Stimulated activated CD8-positive, alpha-beta memory T cell treated with anti-CD3 and anti-CD28 coated beads, Interleukin-4, amount 100 ng/mL, for 4 hours (primary cell): Measurements from ENCODE around the gene LYST.
"Not testable (repeated sequence)": the region's sequence is repeated elsewhere in the genome, so short reads cannot be mapped to it uniquely, and the experiment has no call there.

Experiments
- DNase-seq, 2 donors: peaks; one replicate each; pipeline ENCODE4 v3.0.0-alpha.2; 2020; ENCODE audit warnings: low read depth in 2 of 2, low spot score in 1 of 2

LYST gene

DNA sequence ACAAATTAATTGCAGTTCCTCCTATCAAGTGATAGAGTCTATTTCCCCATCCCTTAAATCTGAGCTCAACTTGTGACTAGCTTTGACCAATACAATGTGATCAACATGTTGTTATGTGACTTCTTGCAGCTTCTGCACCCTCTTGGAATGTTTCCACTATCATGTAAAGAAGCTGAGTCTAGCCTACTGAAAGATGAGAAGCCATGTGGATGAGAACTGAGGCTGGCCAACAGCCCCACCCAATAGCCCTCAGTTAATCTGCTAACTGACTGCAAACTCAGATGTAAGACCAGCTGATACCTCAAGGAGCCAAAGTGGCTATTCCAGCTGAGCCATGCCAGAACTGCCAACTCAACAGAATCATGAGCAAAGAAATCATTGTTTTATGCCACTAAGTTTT is 44.0 kb downstream of the LYST start:
- DNase-seq, result no peak

DNA sequence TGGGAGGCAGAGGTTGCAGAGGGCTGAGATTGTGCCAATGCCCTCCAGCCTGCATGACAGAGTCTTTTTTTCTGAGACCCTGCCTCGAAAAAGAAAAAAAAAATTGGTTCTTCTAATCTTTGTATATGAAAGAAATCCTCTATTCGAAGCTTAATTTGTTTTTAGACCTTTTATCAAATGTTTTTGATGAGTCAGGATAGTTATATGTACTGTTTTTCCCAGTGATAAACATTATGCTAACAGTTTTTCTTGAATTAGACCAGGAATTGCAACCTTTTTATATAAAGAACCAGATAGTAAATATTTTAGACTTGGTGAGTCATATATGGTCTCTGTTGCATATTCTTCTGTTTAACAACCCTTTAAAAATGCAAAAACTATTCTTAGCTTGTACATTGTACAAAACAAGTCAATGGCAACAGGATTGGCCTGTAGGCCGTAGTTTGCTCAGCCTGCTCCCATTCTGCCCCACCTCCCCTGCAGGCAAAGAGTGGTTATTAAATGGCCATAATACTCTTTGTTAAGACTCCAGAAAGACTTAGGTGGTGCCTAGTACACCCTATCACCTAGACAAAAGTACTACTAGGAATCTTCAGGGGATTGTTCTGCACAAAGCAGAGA is 45.2 kb downstream of the LYST start:
- no peak for DNase-seq

DNA sequence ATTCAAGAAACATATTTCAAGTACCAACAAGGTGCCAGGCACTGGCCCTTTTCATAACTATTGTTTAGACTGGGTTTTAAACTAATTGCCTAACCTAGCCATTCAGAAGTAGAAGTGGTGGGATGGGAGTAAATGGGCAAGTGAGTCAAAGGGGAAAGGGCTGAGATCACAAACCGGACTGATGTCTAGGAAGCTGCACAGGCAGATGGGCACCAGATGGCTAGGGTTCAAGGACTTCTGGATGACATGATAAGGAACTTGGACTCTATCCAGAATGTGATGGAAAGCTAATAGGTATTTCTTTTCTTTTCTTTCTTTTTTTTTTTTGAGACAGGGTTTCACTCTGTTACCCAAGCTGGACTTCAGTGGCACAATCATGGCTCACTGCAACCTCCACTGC is 46.6 kb downstream of the LYST start:
- DNase-seq, result no peak

DNA sequence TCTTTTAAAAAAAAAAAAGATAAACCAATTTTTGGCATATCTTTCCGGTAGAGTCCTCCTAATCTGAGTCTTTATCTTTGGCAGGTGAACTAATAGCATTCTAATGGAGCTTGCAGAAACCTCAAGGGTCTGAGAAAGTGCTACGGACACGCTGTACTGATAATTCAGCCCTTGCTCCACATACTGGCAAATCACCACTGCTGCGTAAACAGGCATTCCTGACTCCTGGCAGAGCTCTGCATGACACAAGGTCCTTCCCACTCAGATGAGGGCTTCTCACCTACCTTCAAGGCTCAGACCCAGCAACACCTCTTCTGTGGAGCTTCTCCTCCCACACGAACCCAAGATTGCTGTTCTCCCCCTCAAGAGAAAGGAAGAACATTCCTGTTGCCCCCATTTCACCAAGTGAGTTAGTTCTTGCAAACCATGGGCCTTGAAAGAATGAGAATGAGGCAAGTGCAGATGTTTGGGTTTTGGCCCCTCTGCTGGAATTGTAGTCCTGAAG is 48.0 kb downstream of the LYST start:
- DNase-seq, result no peak

DNA sequence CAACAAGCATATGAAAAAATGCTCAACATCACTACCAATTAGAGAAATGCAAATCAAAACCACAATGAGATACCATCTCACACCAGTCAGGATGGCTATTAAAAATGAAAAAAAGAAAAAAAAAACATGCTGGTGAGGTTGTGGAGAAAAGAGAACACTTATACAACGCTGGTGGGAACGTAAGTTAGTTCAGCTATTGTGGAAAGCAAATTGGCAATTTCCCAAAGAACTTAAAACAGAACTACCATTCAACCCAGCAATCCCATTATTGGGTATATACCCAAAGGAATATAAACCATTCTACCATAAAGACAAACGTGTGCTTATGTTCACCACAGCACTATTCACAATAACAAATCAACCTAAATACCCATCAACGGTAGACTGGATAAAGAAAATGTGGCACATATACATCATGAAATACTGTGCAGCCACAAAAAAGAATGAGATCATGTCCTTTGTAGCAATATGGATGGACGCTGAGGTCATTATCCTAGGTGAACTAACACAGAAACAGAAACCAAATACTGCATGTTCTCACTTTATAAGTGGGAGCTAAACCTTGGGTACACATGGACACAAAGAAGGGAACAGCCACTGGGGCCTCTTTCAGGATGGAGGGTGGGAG is 49.5 kb downstream of the LYST start:
- no peak for DNase-seq

DNA sequence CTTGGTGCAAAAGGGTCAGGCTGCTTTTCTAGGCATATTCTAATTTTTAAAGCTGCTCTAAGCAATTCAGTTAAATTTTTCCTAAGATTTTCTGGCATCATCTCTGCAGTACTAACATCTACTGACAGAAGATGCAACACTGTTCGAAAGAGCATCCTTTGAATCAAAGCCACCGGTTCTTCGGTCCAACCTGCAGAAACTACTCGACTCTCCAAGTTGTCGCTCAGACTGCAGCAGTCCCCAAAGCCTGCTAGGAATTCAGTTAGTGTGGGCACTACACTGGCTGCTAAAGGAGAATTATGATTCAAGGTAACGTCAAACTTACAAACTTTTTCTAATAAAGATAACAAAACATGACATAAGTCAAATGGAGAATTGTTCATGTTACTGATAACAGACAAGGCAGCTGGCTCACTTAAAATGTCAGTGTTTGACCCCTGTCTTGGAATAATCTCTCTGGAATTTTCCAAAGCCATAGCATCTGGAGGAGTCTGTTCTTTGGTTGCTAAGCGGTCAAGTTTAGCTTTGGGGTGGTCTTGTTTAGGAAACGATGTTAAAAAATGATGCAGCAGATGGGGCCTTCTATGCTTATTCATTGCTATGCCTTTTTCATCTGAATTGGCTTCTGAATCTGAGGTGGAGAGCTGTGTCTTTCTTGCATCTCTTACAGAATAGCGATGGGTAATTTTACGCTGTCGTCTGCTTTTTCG is 56.9 kb downstream of the LYST start:
- DNase-seq, result no peak

DNA sequence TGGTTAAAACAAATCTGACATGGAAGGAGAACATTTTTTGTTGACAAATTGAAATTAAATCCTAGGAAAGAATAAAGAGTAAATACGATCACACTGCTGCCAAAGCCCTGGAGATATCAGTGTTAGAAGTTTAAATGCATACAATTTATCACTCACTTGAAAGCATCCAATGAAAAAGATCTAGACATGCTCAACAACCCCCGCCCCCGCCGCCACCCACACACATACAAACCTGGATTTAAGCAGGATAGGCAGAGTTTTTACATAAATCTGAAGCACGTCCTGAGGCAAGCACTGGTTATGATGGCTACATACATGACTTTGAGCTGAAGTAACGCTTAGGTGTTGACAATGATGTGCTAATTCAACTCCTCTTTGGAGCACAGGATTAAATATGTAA is 58.5 kb downstream of the LYST start:
- DNase-seq, result no peak

DNA sequence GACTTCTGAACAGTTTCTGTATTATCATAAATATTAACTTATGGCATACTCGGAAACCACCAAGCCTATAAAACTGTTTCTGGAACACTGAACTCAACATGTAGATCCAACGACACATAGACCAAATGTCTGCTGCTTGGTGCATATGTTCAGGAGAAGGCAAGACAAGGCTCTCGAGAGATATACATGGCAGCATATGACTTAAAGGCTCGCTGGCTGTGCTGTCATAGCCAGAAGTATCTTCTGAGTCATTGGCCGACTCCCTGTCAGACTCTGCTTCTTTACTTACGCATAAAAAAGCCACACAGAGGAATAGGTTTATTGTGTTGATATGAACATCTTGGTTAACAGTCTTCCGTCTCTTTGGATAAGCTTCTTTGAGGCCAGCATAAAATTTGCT is 60.6 kb downstream of the LYST start:
- DNase-seq, result no peak

DNA sequence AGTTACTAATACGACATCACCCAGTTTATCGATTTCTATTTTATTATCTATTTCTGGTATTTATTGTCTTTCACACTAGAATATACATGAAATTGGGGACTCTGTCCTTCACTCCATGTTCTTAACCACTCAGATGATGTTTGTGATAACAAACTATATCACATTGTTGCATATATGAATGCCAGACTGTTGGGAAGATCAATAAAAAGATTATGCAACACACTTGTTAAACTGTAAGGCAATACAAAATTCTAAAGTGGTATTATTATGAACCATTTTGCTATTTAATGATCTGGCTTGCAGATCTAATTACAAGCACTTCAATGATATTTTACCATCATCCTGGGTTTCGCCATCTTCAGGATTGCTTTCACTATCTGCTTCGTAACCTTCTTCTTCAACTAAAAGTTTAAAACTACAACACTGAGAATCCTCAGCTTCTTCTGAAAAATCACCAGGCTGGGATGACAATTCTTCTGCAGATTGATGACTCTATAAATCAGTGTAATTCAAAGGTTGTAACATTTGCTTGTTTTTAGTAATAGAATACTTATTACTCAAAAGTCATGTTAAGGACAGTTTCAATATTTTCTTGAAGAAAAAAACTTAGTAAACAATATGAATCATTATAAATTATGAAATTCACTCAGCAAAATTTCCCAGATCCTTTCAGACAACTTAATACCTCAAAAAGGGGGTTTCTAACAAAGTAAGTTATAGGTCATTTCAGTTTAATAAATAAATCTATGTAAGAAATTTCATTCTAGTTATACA is 63.9 kb downstream of the LYST start:
- no peak for DNase-seq

DNA sequence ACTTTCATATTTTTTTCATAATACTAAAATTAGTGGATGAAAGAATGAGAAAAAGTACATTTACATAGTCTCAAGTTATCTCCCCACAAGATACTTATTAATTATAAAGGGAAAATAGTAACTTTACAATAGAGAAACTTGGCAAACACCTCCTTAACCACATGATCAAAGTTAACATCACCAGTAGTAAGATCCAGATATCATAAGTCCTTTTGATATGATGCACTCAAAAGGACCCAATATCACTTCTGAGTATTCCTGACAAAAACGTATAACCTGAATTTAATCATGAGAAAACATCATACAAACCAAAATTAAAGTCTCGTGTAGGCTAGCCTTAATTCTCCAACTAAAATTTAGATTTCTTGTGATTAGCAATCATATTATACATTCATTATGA is 67.4 kb downstream of the LYST start:
- no peak for DNase-seq

DNA sequence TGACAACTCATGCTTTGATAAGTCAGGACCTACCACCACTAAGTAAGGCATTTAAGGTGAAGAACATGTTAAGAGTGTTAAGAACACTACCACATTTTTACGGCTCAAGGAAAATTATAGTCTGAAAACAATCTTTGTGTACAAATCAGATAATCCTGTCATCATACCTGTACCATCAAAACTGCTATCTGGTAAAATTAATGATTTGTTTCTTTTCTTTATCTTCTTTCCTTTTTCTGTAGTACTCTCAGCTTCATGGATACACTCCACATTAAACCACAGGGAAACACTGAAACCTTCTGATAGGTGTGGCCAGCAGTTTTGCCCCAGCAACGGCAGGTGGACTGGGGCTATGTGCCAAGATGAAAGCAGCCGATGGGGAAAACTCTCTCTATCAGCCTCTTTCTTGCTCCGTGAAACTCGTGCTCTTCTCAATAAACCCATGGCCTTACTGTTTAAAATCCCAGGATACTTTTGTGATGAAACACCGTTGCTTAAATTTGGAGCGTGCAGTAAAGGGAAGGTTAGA is 75.1 kb downstream of the LYST start:
- DNase-seq, result no peak

DNA sequence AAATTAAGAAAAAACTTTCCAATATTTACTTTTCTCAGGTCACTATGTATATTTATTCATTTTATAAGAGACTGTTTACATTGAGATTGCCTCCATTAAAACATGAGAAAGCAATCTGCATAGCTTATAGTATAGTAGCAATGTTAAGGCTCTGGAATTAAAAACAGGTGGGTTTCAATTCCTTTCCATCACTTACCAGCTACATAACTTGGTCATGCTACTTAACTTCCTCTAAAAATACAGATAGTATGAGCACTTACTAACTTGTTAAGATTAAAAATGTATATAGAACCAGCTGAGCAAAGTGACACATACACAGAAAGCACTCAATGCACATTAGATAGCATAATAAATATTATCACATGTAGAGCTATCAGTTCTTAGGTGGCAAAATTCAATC is 76.6 kb downstream of the LYST start:
- no peak for DNase-seq

DNA sequence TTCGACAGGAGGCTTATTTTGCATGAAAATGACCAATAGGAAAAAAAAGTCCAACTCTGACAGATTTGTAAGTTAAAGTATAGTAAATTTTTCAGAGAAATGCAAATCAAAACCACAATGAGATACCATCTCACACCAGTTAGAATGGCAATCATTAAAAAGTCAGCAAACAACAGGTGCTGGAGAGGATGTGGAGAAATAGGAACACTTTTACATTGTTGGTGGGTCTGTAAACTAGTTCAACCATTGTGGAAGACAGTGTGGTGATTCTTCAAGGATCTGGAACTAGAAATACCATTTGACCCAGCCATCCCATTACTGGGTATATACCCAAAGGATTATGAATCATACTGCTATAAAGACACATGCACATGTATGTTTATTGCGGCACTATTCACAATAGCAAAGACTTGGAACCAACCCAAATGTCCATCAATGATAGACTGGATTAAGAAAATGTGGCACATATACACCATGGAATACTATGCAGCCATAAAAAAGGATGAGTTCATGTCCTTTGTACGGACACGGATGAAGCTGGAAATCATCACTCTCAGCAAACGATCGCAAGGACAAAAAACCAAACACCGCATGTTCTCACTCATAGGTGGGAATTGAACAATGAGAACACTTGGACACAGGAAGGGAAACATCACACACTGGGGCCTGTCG is 80.3 kb downstream of the LYST start:
- DNase-seq, result not testable (repeated sequence)

DNA sequence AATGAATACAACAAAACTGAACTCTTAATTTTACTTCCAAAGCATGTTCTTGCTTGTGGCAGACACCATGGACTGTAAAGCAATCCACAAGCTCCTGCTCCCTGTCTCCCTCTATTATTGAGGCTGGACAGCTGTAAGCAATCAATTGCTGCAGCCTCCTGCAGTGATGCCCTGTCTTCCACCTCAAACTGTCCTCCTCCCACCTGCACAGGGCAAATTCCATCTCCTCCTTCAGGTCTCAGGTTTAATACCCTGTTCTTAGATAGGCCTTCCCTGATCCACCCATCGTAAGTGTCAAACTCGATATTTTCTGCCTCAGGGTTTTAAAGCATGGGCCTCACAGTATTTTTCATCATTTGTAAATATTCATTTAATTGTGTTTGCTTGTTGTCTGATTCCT is 81.8 kb downstream of the LYST start:
- no peak for DNase-seq

DNA sequence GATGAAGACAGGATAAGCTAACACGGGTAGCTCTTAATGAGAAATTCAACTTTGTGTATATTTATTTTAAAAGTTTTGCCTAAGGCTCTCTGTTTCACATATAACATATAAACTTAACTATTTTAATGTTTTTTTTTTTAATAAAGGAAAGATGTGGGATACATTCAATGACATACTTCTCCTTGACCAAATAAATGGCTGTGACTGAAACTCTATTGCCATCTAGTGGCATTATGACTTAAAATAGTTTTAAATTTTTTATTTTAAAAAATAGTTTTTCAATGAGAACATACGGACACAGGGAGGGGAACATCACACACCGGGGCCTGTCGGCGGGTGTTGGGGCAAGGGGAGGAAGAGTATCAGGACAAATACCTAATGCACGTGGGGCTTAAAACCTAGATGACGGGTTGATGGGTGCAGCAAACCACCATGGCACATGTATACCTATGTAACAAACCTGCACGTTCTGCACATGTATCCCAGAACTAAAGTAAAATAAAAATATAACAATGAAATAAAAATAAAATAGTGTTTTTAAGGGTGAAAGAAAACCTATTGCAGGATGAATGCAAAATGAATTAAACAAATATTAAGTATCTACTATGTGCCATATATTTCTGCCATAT is 83.4 kb downstream of the LYST start:
- no peak for DNase-seq

DNA sequence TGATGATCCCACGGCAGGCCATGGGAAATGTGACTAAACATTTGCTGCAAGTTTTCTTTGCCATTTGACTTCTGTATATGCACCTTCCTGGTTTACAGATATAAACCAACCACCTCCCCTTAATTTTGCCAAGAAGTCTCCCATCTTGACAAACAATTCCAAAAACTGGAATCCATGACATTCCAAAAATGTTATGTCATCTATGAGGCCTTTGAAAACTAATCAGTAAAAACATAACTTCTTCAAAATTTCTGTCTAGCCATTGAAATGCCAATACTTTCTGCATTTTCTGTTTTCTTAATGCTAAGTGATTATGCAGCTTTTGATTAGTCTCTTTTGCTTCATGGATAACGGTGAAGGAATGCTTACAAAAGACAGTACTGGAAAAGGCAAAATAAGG is 84.1 kb downstream of the LYST start:
- no peak for DNase-seq

DNA sequence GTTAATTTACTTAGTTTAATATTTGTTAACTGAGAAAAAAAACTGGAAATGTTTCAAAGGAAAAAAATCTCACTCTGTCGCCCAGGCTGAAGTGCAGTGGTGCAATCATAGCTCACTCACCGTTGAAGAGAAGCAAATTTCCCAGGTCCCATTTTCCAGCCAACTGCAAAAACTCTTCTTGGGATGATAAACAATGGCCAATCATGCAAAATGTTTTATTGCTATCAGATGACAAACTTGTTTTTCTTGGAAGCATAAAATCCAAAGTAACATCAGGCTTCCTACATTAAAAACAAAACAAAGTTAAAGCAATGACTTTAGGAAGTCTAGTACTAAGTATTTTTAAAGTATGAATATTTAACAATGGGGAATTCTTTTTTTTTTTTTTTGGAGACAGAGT is 84.9 kb downstream of the LYST start:
- DNase-seq, result no peak

DNA sequence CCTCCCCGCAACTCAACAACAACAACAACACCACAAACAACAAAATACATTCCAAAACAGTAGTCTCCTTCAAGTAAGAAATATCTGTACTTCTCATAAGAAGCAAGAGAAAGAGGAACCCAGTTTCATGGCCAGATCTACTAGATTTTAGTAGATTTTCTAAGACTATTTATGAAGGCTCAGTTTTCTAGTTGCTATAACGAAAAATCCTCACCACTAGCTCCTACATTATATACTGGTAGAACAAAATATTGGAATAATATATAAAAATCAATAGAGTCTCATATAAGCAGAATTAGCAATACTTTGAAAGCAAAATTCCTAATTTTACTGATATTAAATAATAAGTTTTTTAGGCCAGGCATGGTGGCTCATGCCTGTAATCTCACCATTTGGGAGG is 86.9 kb downstream of the LYST start:
- no peak for DNase-seq

DNA sequence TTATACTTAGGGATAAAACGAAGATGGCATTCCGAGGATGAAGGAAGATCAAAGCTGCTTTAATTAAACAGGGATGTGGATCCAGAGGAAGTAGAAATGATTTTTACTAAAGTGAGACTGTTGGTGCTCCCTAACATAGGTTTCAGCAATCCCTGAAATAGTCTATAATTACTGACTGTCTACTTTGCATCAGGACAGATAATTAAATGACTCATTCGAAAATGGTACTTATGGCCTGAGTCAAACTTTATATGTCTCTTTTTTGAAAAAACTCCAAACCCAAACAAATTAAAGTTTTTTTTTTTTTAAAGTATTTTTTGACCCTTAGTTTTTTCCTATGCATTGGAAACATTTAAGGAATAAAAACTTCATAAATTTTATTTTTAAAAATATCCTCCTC is 90.3 kb downstream of the LYST start:
- no peak for DNase-seq

DNA sequence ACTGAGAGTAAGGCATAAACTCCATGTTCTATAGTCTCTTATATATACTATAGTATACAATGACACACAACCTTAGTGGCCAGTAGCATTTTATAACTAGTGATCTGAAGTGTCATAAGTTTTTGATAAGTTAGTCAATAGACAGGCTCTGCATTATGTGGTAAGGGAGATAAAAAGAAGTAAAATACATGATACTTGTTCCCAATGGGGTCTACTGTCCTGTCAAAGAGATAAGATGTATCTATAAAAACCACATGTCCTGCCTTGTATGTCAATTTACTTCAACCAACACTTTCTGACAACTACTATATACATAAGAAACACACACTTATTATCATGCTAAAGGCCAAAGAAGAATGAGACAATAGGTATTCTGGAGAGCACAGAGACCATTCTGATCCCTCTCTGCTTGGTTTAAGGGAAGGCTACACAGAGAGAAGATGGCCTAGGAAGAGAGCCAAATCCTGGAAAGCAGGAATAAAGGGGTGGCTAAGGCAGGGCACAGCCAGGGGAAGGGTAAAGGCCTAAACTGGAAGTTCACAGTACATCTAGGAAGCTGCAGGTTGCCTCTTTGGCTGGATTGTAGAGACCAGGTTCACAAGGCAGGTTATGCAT is 91.4 kb downstream of the LYST start:
- DNase-seq, result no peak
